Right lobe of liver (tissue), 6 donors: ENCODE measurements around the gene KLHL7. TPM values are rescaled to one million over a fixed set of nuclear protein-coding genes. Genes with fewer than 3 reads are reported as not detected.
A peak's percentile ranks its signal among the peaks of the same experiment; 100 is the strongest.

Experiments
- ATAC-seq, 4 donors: fragments of 200-7000 bp; cut with Tn5 transposase; one replicate each; pipeline ENCODE4 v1.9.1; 2020; ENCODE audit warnings: mild to moderate bottlenecking in 4 of 4, moderate library complexity in 4 of 4
- DNase-seq, 3 donors: peaks; one replicate each; pipeline ENCODE4 v3.0.0-alpha.2; 2020
- H3K27ac ChIP-seq, 3 donors: fragments of 200-600 bp; one replicate each; pipeline ENCODE4 v1.8.0; 2022
- H3K27me3 ChIP-seq, 2 donors: fragments of 200-600 bp; one replicate each; pipeline ENCODE4 v1.8.0; 2022
- H3K36me3 ChIP-seq, 4 donors: fragments of 200-600 bp; sonication (generic) in 1 of 4; one replicate each; pipeline versions ENCODE4 v1.5.1 to v1.8.0; 2017 to 2022; ENCODE audit warnings: control low read depth in 1 of 4
- H3K4me1 ChIP-seq, 4 donors: fragments of 200-600 bp; sonication (generic) in 1 of 4; one replicate each; pipeline versions ENCODE4 v1.5.1 to v1.8.0; 2017 to 2022; ENCODE audit warnings: control low read depth in 1 of 4
- H3K4me3 ChIP-seq, 3 donors: fragments of 200-600 bp; one replicate each; pipeline ENCODE4 v1.8.0; 2022
- H3K9me3 ChIP-seq, 4 donors: fragments of 200-600 bp; sonication (generic) in 1 of 4; one replicate each; pipeline versions ENCODE4 v1.5.1 to v1.8.0; 2017 to 2022; ENCODE audit warnings: control low read depth in 1 of 4
- POLR2A ChIP-seq: fragments of 450-650 bp; IDR thresholded peaks from one replicate; pipeline ENCODE4 v1.6.1; 2017; ENCODE audit warnings: antibody characterized with exemption, mild to moderate bottlenecking
- WGBS: methylation state at CpG from one replicate; pipeline ENCODE4 v1.1.6; 2018; ENCODE audit warnings: low coverage, low lambda C conversion rate; ENCODE audit not compliant: insufficient coverage; ENCODE audit errors: missing lambda C conversion rate; 5-methylcytosine and 5-hydroxymethylcytosine counted together
- intact Hi-C, 2 donors: fragments of 100-400 bp; cut with DNase I; formaldehyde crosslinking; loops; one replicate each; pipeline versions ENCODE4 v1.11.2 to v1.14.1; 2022
- total RNA-seq, 6 experiments: library from RNA; depleted of rRNA in 2 of 6; stranded (reverse); fragments of >200 nt in 2 of 6; fragmentation: NEBNext Ultra II Directional in 3 of 6; extraction: Animal tissue kit (Norgen Biotek cat#: 25700) in 3 of 6; gene quantifications; one replicate each; pipeline versions ENCODE4 v1.1.0 to v1.2.4, GENCODE V29; 2016 to 2023
- TF ChIP-seq, protein P1 (sequence below), 4 donors: fragments of 200-600 bp in 3 of 4; fragments of 450-650 bp in 1 of 4; IDR thresholded peaks; one replicate each; pipeline versions ENCODE4 v1.5.1 to v1.8.0; 2016 to 2022; ENCODE audit warnings: antibody characterized with exemption in 4 of 4, mild to moderate bottlenecking in 2 of 4
- donor health status: DM: no; HTN: yes; CAD: no.
- donor health status: DM: no; HTN: no; CAD: no.
- donor health status: DM: no; HTN: no; CAD: no.
- donor health status: DM: no; HTN: yes; CAD: no.
- donor health status: DM: no; HTN: yes; CAD: no.

Gene KLHL7
- total RNA-seq, 6 experiments from 2014 or later = 6.3 to 9.1 (median 7.5) TPM

DNA sequence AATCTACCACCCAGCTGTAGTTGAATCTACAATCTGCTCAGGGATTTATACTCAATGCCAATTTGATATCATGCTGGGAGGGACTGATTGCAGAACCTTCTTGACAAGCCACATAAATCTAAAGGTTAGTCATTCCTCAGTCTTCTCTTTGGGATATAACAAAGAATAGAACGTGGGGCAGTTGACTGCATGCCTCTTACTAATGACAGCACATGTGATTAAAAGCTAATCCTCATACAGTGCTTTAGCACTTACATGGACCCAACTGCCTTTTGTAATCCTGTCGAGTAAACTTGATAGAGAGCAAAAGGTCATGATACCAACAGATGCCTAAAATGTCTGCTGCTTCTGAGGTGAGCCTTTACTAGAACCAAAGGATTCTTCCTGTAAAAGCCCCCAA, 12.3 kb downstream of the KLHL7 start:
- intact Hi-C loops = no loop called here
- DNase-seq (no peak), ATAC-seq (peak in 3 of 4 donors; percentile 38 to 81 (median 62))

GRCh38 chr7:23120106-23120505, 14.5 kb downstream of the KLHL7 start:
- H3K4me1 ChIP-seq = no peaks in the 10 kb centered on the region
- no peaks in the 10 kb centered on the region for H3K36me3 ChIP-seq
- H3K9me3 ChIP-seq = no peaks in the 10 kb centered on the region
- H3K27me3 ChIP-seq = no peaks in the 10 kb centered on the region
- DNase-seq (no peak), ATAC-seq (no peak)
- no peak for TF ChIP-seq POLR2A
- TF ChIP-seq, protein P1, sequence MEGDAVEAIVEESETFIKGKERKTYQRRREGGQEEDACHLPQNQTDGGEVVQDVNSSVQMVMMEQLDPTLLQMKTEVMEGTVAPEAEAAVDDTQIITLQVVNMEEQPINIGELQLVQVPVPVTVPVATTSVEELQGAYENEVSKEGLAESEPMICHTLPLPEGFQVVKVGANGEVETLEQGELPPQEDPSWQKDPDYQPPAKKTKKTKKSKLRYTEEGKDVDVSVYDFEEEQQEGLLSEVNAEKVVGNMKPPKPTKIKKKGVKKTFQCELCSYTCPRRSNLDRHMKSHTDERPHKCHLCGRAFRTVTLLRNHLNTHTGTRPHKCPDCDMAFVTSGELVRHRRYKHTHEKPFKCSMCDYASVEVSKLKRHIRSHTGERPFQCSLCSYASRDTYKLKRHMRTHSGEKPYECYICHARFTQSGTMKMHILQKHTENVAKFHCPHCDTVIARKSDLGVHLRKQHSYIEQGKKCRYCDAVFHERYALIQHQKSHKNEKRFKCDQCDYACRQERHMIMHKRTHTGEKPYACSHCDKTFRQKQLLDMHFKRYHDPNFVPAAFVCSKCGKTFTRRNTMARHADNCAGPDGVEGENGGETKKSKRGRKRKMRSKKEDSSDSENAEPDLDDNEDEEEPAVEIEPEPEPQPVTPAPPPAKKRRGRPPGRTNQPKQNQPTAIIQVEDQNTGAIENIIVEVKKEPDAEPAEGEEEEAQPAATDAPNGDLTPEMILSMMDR (IDR thresholded peaks at IDR 0.05) = no peak
- H3K4me3 ChIP-seq = no peak overlapping the region
- no peak overlapping the region for H3K27ac ChIP-seq
- WGBS = 96% methylated on average over 4 of the region's 4 CpGs
- intact Hi-C loops = no loop called here

More for the DNA sequence above, 12.3 kb downstream of the KLHL7 start:
- Histone ChIP-seq H3K4me3 (no peak overlapping the region), H3K4me1 (no peaks in the 10 kb centered on the region), H3K9me3 (no peaks in the 10 kb centered on the region), H3K36me3 (no peaks in the 10 kb centered on the region), H3K27me3 (no peaks in the 10 kb centered on the region), H3K27ac (no peak overlapping the region)
- 17% methylated on average over 2 of the region's 2 CpGs for WGBS
- TF ChIP-seq, protein P1 (IDR thresholded peaks at IDR 0.05) = no peak
- TF ChIP-seq POLR2A = no peak

DNA sequence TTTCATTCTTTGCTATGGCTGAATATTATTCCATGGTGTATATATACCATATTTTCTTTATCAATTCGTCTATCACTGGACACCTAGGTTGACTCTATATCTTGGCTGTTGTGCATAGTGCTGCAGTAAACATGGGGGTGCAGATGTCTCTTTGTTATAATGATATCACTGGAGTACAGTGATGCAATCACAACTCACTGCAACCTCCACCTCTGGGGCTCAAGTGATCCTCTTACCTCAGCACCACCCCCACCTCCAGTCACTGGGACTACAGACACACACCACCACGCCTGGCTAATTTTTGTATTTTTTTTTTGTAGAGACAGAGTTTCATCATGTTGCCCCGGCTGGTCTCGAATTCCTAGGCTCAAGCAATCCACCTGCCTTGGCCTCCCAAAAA, 15.6 kb downstream of the KLHL7 start:
- 97% methylated on average over 4 of the region's 4 CpGs for WGBS
- H3K4me1 ChIP-seq = no peaks in the 10 kb centered on the region
- no peaks in the 10 kb centered on the region for H3K9me3 ChIP-seq
- H3K27ac ChIP-seq = no peak overlapping the region
- H3K4me3 ChIP-seq = no peak overlapping the region
- DNase-seq (no peak), ATAC-seq (no peak)
- H3K27me3 ChIP-seq = no peaks in the 10 kb centered on the region
- H3K36me3 ChIP-seq = peaks cover 0 to 9% (median 0%) of the 10 kb centered on the region in 4 donors
- intact Hi-C loops = no loop called here
- TF ChIP-seq, protein P1 (IDR thresholded peaks at IDR 0.05) = no peak
- no peak for TF ChIP-seq POLR2A

GRCh38 chr7:23123007-23123406, 17.4 kb downstream of the KLHL7 start:
- ATAC-seq = no peak
- intact Hi-C loops = no loop called here
- 88% methylated on average over 2 of the region's 2 CpGs for WGBS

More at GRCh38 chr7:23123007-23123406, 17.4 kb downstream of the KLHL7 start:
- H3K27ac ChIP-seq = no peak overlapping the region
- TF ChIP-seq, protein P1 (IDR thresholded peaks at IDR 0.05) = no peak
- TF ChIP-seq POLR2A = no peak
- no peaks in the 10 kb centered on the region for H3K4me1 ChIP-seq
- H3K36me3 ChIP-seq = peaks cover 0 to 9% (median 0%) of the 10 kb centered on the region in 4 donors
- no peaks in the 10 kb centered on the region for H3K27me3 ChIP-seq
- H3K4me3 ChIP-seq = no peak overlapping the region
- no peak for DNase-seq
- no peaks in the 10 kb centered on the region for H3K9me3 ChIP-seq
